GM12878 (cell line): ENCODE data around the gene TTC9B. TPM values are rescaled to one million over a fixed set of nuclear protein-coding genes. Genes with fewer than 3 reads are reported as not detected.
A peak's percentile ranks its signal among the peaks of the same experiment; 100 is the strongest.

Source experiments
- ATAC-seq: fragments of 200-7000 bp; cut with Tn5 transposase; 3 replicates; pipeline ENCODE4 v1.9.1; 2020; ENCODE audit warnings: mild to moderate bottlenecking, moderate library complexity
- BruUV-seq: library from RNA; stranded (reverse); fragments of 400-500 nt; replicated peaks from 2 replicates; lab custom pipeline; 2021; lab: Mats Ljungman, UMichigan
- CTCF ChIA-PET: fragments of 300-600 bp; sonication (Branson Sonifier 250); formaldehyde crosslinking; extraction: SDS; loops from one replicate; lab custom pipeline; 2021; ENCODE audit warnings: inconsistent platforms; lab: Yijun Ruan, JAX
- POLR2A ChIA-PET: fragments of 350-600 bp; formaldehyde crosslinking; extraction: SDS; loops from one replicate; lab custom pipeline; 2021; ENCODE audit warnings: inconsistent platforms; lab: Charles Lee
- RAD21 ChIA-PET: fragments of 300-600 bp; sonication (Branson Sonifier 250); formaldehyde crosslinking; loops from one replicate; lab custom pipeline; 2023; ENCODE audit warnings: antibody characterized with exemption; ENCODE audit not compliant: unreplicated experiment; lab: Charles Lee
- SMC1A ChIA-PET: fragments of 300-600 bp; sonication (Branson Sonifier 250); formaldehyde crosslinking; loops from one replicate; lab custom pipeline; 2023; ENCODE audit not compliant: unreplicated experiment, uncharacterized antibody; lab: Charles Lee
- DNase-seq: peaks from one replicate; pipeline ENCODE4 v3.0.0-alpha.2; 2011; ENCODE audit warnings: low read depth, low spot score
- FAIRE-seq: peaks from 3 replicates; lab custom pipeline; 2011; peaks lifted over from hg19 to GRCh38; lab: Jason Lieb, UNC
- H2AFZ ChIP-seq: 2 replicates; pipeline ENCODE4 v1.6.0; 2011; ENCODE audit warnings: low read depth, low read length, control low read depth; ENCODE audit not compliant: control insufficient read depth
- H3K27ac ChIP-seq: 2 replicates; pipeline ENCODE4 v1.5.1; 2011; ENCODE audit warnings: control low read depth; ENCODE audit not compliant: control insufficient read depth, insufficient read depth
- H3K27me3 ChIP-seq, 2 experiments: replicated peaks in 1 of 2; 2 replicates each; pipeline versions ENCODE4 v1.6.0 to v1.6.1; 2011; ENCODE audit warnings: low read length in 1 of 2; ENCODE audit not compliant: control insufficient read depth in 2 of 2, insufficient read depth in 2 of 2
- H3K36me3 ChIP-seq, 2 experiments: 2 replicates each; pipeline ENCODE4 v1.5.1; 2011; ENCODE audit warnings: low read length in 1 of 2; ENCODE audit not compliant: control insufficient read depth in 2 of 2, insufficient read depth in 2 of 2
- H3K4me1 ChIP-seq: 2 replicates; pipeline ENCODE4 v1.6.1; 2011; ENCODE audit warnings: mild to moderate bottlenecking, low read length, moderate library complexity, mixed read lengths; ENCODE audit not compliant: control insufficient read depth, insufficient read depth
- H3K4me2 ChIP-seq: 2 replicates; pipeline ENCODE4 v1.6.0; 2011; ENCODE audit warnings: control low read depth; ENCODE audit not compliant: control insufficient read depth, insufficient read depth
- H3K4me3 ChIP-seq: fragments of 200-600 bp; sonication (generic); 2 replicates; pipeline ENCODE4 v1.5.1; 2016
- H3K79me2 ChIP-seq: 2 replicates; pipeline ENCODE4 v1.6.0; 2011; ENCODE audit warnings: low read length; ENCODE audit not compliant: control insufficient read depth, insufficient read depth
- H3K9ac ChIP-seq: 2 replicates; pipeline ENCODE4 v1.8.0; 2011; ENCODE audit warnings: low read length, control low read depth, mixed read lengths; ENCODE audit not compliant: control insufficient read depth, insufficient read depth
- H3K9me3 ChIP-seq: replicated peaks from 3 replicates; pipeline ENCODE4 v1.5.1; 2011; ENCODE audit warnings: mild to moderate bottlenecking, low read length; ENCODE audit not compliant: control insufficient read depth, insufficient read depth
- H4K20me1 ChIP-seq: 2 replicates; pipeline ENCODE4 v1.6.0; 2011; ENCODE audit not compliant: control insufficient read depth, insufficient read depth
- FOXK2 ChIP-seq: fragments of 450-650 bp; IDR thresholded peaks from 2 replicates; pipeline ENCODE4 v1.6.1; 2017; ENCODE audit warnings: mild to moderate bottlenecking, moderate library complexity
- POLR2A ChIP-seq: IDR thresholded peaks from 2 replicates; pipeline ENCODE4 v1.6.1; 2011; ENCODE audit warnings: low read depth, mild to moderate bottlenecking, low read length
- RELA ChIP-seq: fragments of 450-650 bp; IDR thresholded peaks from 2 replicates; pipeline ENCODE4 v1.8.0; 2014; ENCODE audit warnings: borderline replicate concordance; ENCODE audit not compliant: partially characterized antibody
- SP1 ChIP-seq: IDR thresholded peaks from one replicate; pipeline ENCODE4 v1.6.1; 2011; ENCODE audit warnings: low read depth, low read length
- WGBS: methylation state at CpG from one replicate; pipeline ENCODE4 v1.1.6; 2016; ENCODE audit warnings: low lambda C conversion rate; ENCODE audit not compliant: insufficient replicate concordance, insufficient coverage; ENCODE audit errors: missing lambda C conversion rate; 5-methylcytosine and 5-hydroxymethylcytosine counted together
- in situ Hi-C: fragments of 300-500 bp; cut with MboI; formaldehyde crosslinking; loops from 9 replicates; pipeline ENCODE4 v1.14.3; 2018; ENCODE audit warnings: mixed read lengths
- intact Hi-C: fragments of 100-400 bp; cut with micrococcal nuclease; formaldehyde crosslinking; loops from one replicate; pipeline ENCODE4 v1.14.2; 2022; ENCODE audit not compliant: unreplicated experiment
- polyA plus RNA-seq, 11 experiments: library from polyadenylated mRNA; depleted of rRNA in 4 of 11; unstranded in 6 of 11; stranded (reverse) in 5 of 11; fragments of >200 nt; fragmentation: Nextera tagmentation in 4 of 11; fragmentation: Illumina TruSeq in 1 of 11; extraction: Ambion mirVana in 4 of 11; extraction: Trizol in 1 of 11; gene quantifications; 1 replicate in 1 of 11; 2 replicates in 10 of 11; pipeline versions ENCODE4 v1.2.1 to v1.2.3, GENCODE V29; 2011 to 2016; ENCODE audit warnings: inconsistent platforms in 2 of 11, missing spikeins in 2 of 11, low read depth in 1 of 11
- total RNA-seq, 4 experiments: library from RNA; depleted of rRNA in 3 of 4; stranded (reverse); fragments of >200 nt in 3 of 4; fragmentation: Illumina TruSeq in 1 of 4; extraction: Trizol in 1 of 4; gene quantifications; 2 replicates each; pipeline versions ENCODE4 v1.2.1 to v1.2.3, GENCODE V29; 2013 to 2021

The TTC9B gene
- total and polyA plus RNA-seq, 10 of the 15 experiments (the other 5 are each of a cell fraction or from before 2014, with no cell fraction given) = 0.04 to 0.14 (median 0.10) TPM; not detected in 7

- Histone ChIP-seq H3K36me3 (peaks cover 10 to 24% of the 10 kb centered on the region in 2 experiments; a peak in 3 of 4 replicates), H3K27ac (no peak overlapping the region), H3K4me3 (no peak overlapping the region), H3K9ac (no peak overlapping the region), H3K4me1 (no peaks in the 10 kb centered on the region), H3K79me2 (no peaks in the 10 kb centered on the region), H3K9me3 (no peaks in the 10 kb centered on the region), H3K4me2 (no peak overlapping the region), H4K20me1 (no peaks in the 10 kb centered on the region), H3K27me3 (no peaks in the 10 kb centered on the region; a peak in 1 of 4 replicates), H2AFZ (no peak overlapping the region)
- CTCF ChIA-PET = no interaction called here
- FAIRE-seq (no peak), DNase-seq (no peak), ATAC-seq (no peak)
- TF ChIP-seq POLR2A = peak; percentile 39
- TF ChIP-seq RELA = no peak
- in situ Hi-C loops (no loop called here), intact Hi-C loops (no loop called here)
- WGBS = 67% methylated on average over 3 of the region's 12 CpGs
- BruUV-seq = no TSS peak
- POLR2A ChIA-PET = no interaction called here
- RAD21 ChIA-PET = no interaction called here
- SMC1A ChIA-PET = no interaction called here
These were observed 14.3 kb upstream of the TTC9B start for GRCh38 chr19:40232479-40232878.

- Histone ChIP-seq H3K36me3 (peaks cover 7 to 20% of the 10 kb centered on the region in 2 experiments; a peak in 3 of 4 replicates), H4K20me1 (no peaks in the 10 kb centered on the region)
- BruUV-seq = no TSS peak
- DNase-seq = no peak
- CTCF ChIA-PET = interaction anchor here (1.2 kb wide), 1 partner anchor 92 kb away, joined by 4 read pairs; no protein-coding TSS in a partner anchor
- RAD21 ChIA-PET = no interaction called here
- POLR2A ChIA-PET = no interaction called here
- TF ChIP-seq POLR2A (peak; percentile 8), FOXK2 (0 out of 2 replicates have a peak, but pooled peaks have one; percentile 23), SP1 (no peak)
- TF ChIP-seq, all 136 proteins: peak for 2
- Histone ChIP-seq H2AFZ (no peak overlapping the region), H3K4me3 (no peak overlapping the region), H3K4me2 (no peak overlapping the region), H3K4me1 (no peaks in the 10 kb centered on the region), H3K27ac (no peak overlapping the region), H3K9ac (no peak overlapping the region), H3K9me3 (no peaks in the 10 kb centered on the region), H3K27me3 (peaks cover 0 to under 1% of the 10 kb centered on the region in 2 experiments; a peak in 3 of 4 replicates), H3K79me2 (no peaks in the 10 kb centered on the region)
- ATAC-seq (no peak), FAIRE-seq (no peak)
- intact Hi-C loops = no loop called here
- 91% methylated on average over 14 of the region's 16 CpGs for WGBS
- in situ Hi-C loops = no loop called here
- SMC1A ChIA-PET = no interaction called here
These were observed 13.6 kb upstream of the TTC9B start for GRCh38 chr19:40231544-40232424.
